Activated gamma-delta T cell treated with anti-CD3 and anti-CD28 coated beads, Interleukin-2, amount 50 U/mL, for 16 hours (primary cell): ENCODE results near the gene ACTN1.
"Not testable (repeated sequence)": the region's sequence is repeated elsewhere in the genome, so short reads cannot be mapped to it uniquely, and the experiment has no call there.

Experiments
- DNase-seq: peaks from one replicate; pipeline ENCODE4 v3.0.0-alpha.2; 2020; ENCODE audit warnings: low read depth

The ACTN1 gene

GRCh38 chr14:68986926-68987652, 8.0 kb upstream of the ACTN1 start:
- no peak for DNase-seq

- no peak for DNase-seq
Observed at GRCh38 chr14:68986225-68986624, 7.1 kb upstream of the ACTN1 start.

GRCh38 chr14:68984686-68985085, 5.6 kb upstream of the ACTN1 start:
- no peak for DNase-seq

- no peak for DNase-seq
Observed at GRCh38 chr14:68983191-68983590, 4.1 kb upstream of the ACTN1 start.

GRCh38 chr14:68982581-68982980, 3.5 kb upstream of the ACTN1 start:
- DNase-seq: no peak

- DNase-seq: no peak
Observed at GRCh38 chr14:68981539-68981976, 2.5 kb upstream of the ACTN1 start.

GRCh38 chr14:68981139-68981538, 2.0 kb upstream of the ACTN1 start:
- DNase-seq: no peak

- no peak for DNase-seq
Observed at GRCh38 chr14:68979722-68980451, 785 bp upstream of the ACTN1 start.

GRCh38 chr14:68978172-68978911, 760 bp downstream of the ACTN1 start:
- DNase-seq: peak; percentile 14

GRCh38 chr14:68977718-68978171, 1.4 kb downstream of the ACTN1 start:
- DNase-seq: peak; percentile 34

- DNase-seq: no peak
Observed at GRCh38 chr14:68977180-68977717, 1.9 kb downstream of the ACTN1 start.

- DNase-seq: no peak
Observed at GRCh38 chr14:68976160-68977067, 2.7 kb downstream of the ACTN1 start.

GRCh38 chr14:68975667-68976066, 3.4 kb downstream of the ACTN1 start:
- DNase-seq: no peak

- no peak for DNase-seq
Observed at GRCh38 chr14:68974759-68975347, 4.2 kb downstream of the ACTN1 start.

- no peak for DNase-seq
Observed at GRCh38 chr14:68973639-68974038, 5.5 kb downstream of the ACTN1 start.

GRCh38 chr14:68973219-68973565, 5.9 kb downstream of the ACTN1 start:
- DNase-seq: not testable (repeated sequence)

- DNase-seq: no peak
Observed at GRCh38 chr14:68972507-68973218, 6.4 kb downstream of the ACTN1 start.

GRCh38 chr14:68971411-68972035, 7.6 kb downstream of the ACTN1 start:
- DNase-seq: no peak

GRCh38 chr14:68970736-68971135, 8.4 kb downstream of the ACTN1 start:
- no peak for DNase-seq

- DNase-seq: no peak
Observed at GRCh38 chr14:68970038-68970612, 9.0 kb downstream of the ACTN1 start.
